Mucosa of descending colon (tissue), 3 donors: ENCODE data around the gene SUB1. TPM values are rescaled to one million over a fixed set of nuclear protein-coding genes. Genes with fewer than 3 reads are reported as not detected.
A peak's percentile ranks its signal among the peaks of the same experiment; 100 is the strongest.
"Not testable (repeated sequence)": the region's sequence is repeated elsewhere in the genome, so short reads cannot be mapped to it uniquely, and the experiment has no call there.

ENCODE experiments used
- ATAC-seq: fragments of 200-7000 bp; cut with Tn5 transposase; one replicate; pipeline ENCODE4 v1.9.1; 2020; ENCODE audit warnings: mild to moderate bottlenecking, moderate library complexity
- DNase-seq, 3 donors: peaks; one replicate each; pipeline ENCODE4 v3.0.0-alpha.2; 2020
- H3K36me3 ChIP-seq: fragments of 200-600 bp; one replicate; pipeline ENCODE4 v1.8.0; 2021; ENCODE audit warnings: low read depth, mild to moderate bottlenecking
- H3K4me1 ChIP-seq: fragments of 200-600 bp; one replicate; pipeline ENCODE4 v1.8.0; 2021; ENCODE audit warnings: low read depth, mild to moderate bottlenecking
- H3K4me3 ChIP-seq: fragments of 200-600 bp; one replicate; pipeline ENCODE4 v1.8.0; 2021; ENCODE audit warnings: mild to moderate bottlenecking
- H3K9me3 ChIP-seq: fragments of 200-600 bp; one replicate; pipeline ENCODE4 v1.8.0; 2021; ENCODE audit warnings: mild to moderate bottlenecking
- intact Hi-C, 2 donors: fragments of 100-400 bp; cut with DNase I in 1 of 2; cut with micrococcal nuclease in 1 of 2; formaldehyde crosslinking; loops; one replicate each; pipeline versions ENCODE4 v1.11.0 to v1.11.1; 2022; cut with DNase I, micrococcal nuclease
- total RNA-seq, 3 donors: library from RNA; stranded (reverse); fragmentation: NEBNext Ultra II Directional in 2 of 3; extraction: Animal tissue kit (Norgen Biotek cat#: 25700) in 2 of 3; gene quantifications; one replicate each; pipeline versions ENCODE4 v1.2.1 to v1.2.4, GENCODE V29; 2021 to 2023
- TF ChIP-seq, protein P1 (sequence below): fragments of 200-600 bp; IDR thresholded peaks from one replicate; pipeline ENCODE4 v1.8.0; 2022; ENCODE audit warnings: antibody characterized with exemption, mild to moderate bottlenecking
- donor health status: DM: no; HTN: no; CAD: no; lungs with moderate emphysema.
- donor health status: DM: no; HTN: no; CAD: no.
- donor health status: DM: no; HTN: yes; CAD: no.

SUB1 gene
- total RNA-seq, 3 donors from 2014 or later, result 134 to 174 (median 156) TPM

DNA sequence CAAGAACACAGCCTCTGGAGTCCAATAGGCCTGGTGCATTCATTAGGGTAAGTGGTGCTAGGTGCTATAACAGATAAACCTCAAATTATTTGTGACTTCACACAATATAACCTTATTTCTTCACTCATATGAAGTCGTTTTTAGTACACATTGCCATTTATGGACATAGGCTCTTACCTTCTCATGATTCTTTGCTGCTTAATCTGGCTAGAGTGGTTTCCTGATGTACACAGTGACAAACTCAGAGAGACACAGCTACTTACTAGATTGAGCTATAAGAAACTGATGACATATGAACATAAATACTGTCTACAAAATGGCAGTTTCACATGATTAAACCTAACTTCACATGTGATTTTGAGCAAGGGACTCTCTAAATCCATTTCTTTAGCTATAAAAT is 14.2 kb upstream of the SUB1 start:
- ATAC-seq, result no peak
- TF ChIP-seq, protein P1, sequence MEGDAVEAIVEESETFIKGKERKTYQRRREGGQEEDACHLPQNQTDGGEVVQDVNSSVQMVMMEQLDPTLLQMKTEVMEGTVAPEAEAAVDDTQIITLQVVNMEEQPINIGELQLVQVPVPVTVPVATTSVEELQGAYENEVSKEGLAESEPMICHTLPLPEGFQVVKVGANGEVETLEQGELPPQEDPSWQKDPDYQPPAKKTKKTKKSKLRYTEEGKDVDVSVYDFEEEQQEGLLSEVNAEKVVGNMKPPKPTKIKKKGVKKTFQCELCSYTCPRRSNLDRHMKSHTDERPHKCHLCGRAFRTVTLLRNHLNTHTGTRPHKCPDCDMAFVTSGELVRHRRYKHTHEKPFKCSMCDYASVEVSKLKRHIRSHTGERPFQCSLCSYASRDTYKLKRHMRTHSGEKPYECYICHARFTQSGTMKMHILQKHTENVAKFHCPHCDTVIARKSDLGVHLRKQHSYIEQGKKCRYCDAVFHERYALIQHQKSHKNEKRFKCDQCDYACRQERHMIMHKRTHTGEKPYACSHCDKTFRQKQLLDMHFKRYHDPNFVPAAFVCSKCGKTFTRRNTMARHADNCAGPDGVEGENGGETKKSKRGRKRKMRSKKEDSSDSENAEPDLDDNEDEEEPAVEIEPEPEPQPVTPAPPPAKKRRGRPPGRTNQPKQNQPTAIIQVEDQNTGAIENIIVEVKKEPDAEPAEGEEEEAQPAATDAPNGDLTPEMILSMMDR, result no peak
- Histone ChIP-seq H3K36me3 (no peaks in the 10 kb centered on the region), H3K9me3 (no peaks in the 10 kb centered on the region), H3K4me1 (no peaks in the 10 kb centered on the region), H3K4me3 (no peak overlapping the region)
- intact Hi-C loops, result no loop called here
- DNase-seq, result no peak

DNA sequence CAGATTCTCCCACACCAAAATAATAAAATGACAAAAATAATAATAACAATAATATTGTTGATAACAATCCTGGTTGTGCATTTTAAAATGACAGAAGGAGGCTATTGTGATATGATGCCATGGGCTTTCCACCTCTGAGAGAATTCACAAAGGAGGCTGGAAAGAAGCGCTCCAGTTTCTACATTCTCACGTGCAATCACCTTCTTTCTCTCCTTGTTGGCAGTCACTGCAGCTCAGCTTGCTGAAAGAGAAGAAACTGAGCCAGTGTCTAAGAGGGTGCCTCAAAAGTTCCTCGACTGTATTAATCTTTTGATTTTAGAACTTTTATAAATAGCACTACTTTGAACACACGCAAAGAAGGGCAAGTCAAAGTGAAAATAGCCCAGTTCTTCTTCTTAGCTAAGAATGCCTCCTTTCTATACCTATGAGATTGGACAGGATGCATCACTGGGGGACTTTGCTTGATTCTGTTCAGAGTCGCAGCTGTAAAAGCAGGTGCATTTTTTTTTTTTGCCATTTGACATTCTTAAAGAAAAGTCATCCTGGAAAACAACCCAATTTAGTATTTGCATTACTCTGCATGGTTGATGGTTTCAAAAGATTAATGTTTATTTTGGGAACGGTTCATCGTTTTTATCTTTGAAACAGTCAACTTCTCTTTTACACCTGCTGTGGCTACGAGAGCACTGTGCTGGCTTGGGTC is 12.4 kb upstream of the SUB1 start:
- H3K4me3 ChIP-seq, result no peak overlapping the region
- intact Hi-C loops, result no loop called here
- peak; percentile 48 for ATAC-seq

DNA sequence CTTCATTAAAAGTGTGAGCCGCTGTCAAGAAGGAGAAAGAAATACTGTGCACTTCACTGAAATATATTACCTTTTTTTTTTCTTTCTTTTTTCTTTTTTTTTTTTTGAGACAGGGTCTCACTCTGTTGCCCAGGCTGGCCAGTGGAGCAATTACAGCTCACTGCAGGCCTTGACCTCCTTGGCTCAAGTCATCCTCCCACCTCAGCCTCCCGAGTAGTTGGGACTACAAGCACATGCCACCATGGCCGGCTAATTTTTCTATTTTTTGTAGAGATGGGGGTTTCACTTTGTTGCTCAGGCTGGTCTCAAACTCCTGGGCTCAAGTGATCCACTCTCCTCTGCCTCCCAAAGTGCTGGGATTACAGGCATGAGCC is 11.9 kb upstream of the SUB1 start:
- H3K9me3 ChIP-seq, DNase-seq, H3K36me3 ChIP-seq, ATAC-seq, H3K4me3 ChIP-seq, intact Hi-C loops, H3K4me1 ChIP-seq: not testable (repeated sequence)

More for the DNA sequence above, 12.4 kb upstream of the SUB1 start:
- DNase-seq, result no peak
- Histone ChIP-seq H3K36me3 (no peaks in the 10 kb centered on the region), H3K4me1 (no peaks in the 10 kb centered on the region), H3K9me3 (no peaks in the 10 kb centered on the region)
- TF ChIP-seq, protein P1, result no peak

DNA sequence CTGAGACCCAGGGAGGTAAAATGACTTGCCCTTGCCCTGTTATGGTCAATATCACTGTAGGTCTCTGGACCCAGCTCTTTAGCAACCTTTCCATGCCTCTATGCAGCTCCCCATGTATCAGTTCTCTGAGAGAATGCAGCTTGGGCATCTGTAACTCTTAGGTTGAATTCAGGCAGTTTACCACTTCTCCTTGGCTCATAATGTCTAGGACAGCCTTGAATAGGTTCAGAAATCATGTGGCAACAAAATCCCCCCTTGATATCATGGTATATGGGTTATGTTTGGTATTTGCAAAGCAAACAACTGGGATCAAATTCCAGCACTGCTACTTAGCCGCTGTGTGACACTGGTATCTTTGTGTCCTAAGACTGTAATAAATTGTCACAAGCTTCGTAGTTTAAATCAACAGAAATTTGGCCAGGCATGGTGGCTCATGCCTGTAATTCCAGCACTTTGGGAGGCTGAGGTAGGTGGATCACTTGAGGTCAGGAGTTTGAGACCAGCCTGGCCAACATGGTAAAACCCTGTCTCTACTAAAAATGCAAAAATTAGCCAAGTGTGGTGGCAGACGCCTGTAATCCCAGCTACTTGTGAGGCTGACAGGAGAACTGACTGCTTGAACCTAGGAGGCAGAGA is 10.7 kb upstream of the SUB1 start:
- DNase-seq, result no peak
- no peaks in the 10 kb centered on the region for H3K4me1 ChIP-seq
- peak; percentile 75 for ATAC-seq

DNA sequence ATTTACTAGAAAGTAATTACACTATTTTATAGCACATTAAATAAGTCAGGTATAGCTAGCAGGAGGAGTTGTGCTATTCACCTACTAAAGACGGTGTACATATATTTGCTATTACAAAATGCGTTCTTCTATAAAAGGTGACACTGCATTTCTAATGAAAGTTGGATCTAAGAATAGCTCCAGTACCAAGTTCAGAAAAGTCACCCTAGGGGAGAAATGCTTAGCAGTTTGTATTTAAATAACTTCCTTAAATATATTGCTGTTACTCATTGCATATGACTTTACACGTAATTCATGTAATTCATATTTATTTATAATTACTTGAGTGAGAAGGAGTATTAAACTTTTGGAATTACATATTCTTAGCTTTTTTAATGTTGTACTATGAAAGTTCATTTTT is 7.0 kb upstream of the SUB1 start:
- H3K4me3 ChIP-seq, result no peak overlapping the region
- no peaks in the 10 kb centered on the region for H3K9me3 ChIP-seq
- ATAC-seq, result no peak
- no peaks in the 10 kb centered on the region for H3K36me3 ChIP-seq
- intact Hi-C loops, result no loop called here
- H3K4me1 ChIP-seq, result no peaks in the 10 kb centered on the region
- TF ChIP-seq, protein P1, result no peak
- no peak for DNase-seq

More for the DNA sequence above, 10.7 kb upstream of the SUB1 start:
- intact Hi-C loops, result no loop called here
- Histone ChIP-seq H3K9me3 (no peaks in the 10 kb centered on the region), H3K4me3 (no peak overlapping the region), H3K36me3 (no peaks in the 10 kb centered on the region)
- TF ChIP-seq, protein P1, result no peak

DNA sequence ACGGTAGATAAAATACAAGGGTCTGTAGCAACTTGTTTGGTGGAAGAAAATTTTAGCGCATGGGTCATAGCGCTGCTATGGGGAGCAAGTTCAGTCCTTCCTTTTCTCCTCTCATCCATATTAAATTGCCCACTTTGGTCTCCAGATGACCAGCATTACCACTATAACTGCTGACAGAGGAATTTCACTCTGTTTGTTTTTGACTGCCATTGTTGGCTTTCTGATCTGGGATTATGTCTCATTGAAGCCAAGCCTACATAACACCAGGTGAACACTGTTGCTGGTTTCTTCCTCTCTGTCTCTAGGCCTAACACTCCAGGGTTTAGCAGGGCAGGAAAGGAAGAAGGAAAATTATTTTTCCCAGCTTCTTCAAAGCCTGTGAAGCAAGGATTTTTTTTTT is 6.6 kb upstream of the SUB1 start:
- ATAC-seq (no peak), DNase-seq (no peak)
- intact Hi-C loops, result no loop called here
- Histone ChIP-seq H3K4me3 (no peak overlapping the region), H3K36me3 (no peaks in the 10 kb centered on the region), H3K4me1 (no peaks in the 10 kb centered on the region), H3K9me3 (no peaks in the 10 kb centered on the region)
- TF ChIP-seq, protein P1, result no peak
